ENCODE results near the gene SCFD2.
A peak's percentile ranks its signal among the peaks of the same experiment; 100 is the strongest.
"Not testable (repeated sequence)": the region's sequence is repeated elsewhere in the genome, so short reads cannot be mapped to it uniquely, and the experiment has no call there.

The SCFD2 gene

DNA sequence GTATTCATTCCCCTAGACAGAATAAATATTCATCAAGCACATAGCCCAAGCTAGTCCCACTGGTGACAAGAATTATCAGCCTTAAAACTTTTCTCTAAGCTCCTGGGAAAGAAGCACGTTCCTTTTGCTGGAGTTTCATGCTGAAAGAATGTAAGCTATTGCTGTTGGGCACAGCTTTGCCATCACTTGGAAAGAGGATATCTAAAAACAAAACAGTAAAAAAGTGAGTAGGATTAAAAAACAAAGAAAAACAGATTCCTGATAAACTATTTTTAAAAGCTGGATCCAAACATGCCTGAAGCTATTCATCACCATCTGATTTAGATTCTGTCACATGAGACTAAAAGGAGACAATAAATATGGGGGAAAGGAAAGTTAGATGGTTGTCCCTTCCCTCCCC, 176.8 kb downstream of the SCFD2 start:
- DNase-seq (ENCODE audit: low read depth), result peak; percentile 73

DNA sequence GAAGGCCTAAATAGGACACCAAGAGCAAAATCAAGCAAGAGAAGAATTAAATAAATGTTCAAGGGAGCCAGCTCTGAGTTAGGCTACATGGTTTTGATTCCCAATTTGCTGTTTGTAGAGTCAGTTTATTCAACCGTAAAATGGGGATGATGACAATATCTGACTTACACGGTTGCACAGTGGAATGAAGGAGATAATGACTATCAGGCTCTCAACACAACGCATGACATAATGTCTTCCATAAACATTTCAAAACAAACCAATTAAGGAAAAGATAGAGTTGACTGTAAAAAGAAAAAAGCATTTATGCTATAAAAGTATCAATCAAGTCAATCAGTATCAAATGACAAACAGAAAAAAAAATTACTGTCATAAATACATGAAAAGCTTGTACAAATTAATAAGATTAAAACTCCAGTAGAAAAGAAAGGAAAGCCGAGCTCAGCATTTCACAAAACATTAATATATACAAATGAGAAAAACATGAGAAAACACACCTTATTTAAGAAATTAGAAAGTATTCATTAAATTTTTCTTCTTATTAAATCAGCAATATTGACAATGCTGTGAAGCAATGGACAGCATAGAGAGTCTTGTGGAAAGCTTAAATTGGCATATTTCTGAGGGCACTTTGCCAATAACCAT, 179.0 kb downstream of the SCFD2 start:
- DNase-seq (ENCODE audit: low read depth), result no peak

DNA sequence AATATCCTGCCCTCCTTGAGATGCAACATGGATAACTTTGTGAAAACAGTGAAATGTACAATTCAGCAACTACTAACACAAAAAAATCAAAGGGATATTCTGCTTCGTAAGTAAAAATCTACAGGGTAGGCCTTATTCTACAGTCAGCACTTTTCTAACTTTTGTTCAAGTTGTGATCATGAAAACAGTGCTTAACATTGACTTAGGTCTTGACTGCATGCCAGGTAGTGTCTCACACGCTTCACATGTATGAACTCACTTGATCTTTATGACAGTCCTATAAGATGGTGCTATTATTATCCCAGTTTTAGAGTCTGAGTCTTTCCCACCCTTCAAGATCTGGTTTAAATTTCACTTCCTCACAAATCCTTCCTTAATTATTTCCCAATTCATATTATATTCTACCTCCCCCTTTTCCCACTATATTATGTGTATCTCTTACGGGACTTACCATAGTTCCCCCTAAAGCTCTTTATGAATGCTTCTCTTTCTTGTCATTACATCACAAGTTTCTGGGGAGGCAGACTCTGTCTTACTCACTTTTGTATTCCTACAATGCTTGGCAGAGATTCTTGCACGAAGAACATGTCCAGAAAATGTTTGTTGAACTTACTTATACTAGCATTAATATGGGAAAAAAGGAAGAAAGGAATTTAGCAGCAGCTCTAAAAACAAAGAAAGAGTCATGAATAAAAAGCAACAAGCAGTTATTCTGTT, 179.8 kb downstream of the SCFD2 start:
- no peak for DNase-seq (ENCODE audit: low read depth)

DNA sequence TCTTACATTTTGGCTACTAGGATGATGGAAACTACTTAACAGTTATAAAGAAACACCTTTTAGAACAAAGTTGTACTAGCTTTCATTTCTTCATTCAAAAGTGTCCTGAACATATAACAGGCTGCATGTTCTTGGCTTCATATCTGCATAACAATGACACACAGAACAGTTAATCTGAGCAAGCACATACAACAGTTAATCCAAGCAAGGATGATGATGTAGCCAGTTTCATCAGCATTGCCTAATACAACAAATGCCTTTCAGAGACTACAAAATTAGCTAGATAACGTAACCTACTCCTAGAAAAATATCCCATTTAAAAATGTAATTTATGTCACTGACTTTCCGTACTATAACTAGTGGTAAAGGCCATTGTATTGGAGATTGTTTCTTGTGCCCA, 182.1 kb downstream of the SCFD2 start:
- DNase-seq (ENCODE audit: low read depth), result peak; percentile 88

DNA sequence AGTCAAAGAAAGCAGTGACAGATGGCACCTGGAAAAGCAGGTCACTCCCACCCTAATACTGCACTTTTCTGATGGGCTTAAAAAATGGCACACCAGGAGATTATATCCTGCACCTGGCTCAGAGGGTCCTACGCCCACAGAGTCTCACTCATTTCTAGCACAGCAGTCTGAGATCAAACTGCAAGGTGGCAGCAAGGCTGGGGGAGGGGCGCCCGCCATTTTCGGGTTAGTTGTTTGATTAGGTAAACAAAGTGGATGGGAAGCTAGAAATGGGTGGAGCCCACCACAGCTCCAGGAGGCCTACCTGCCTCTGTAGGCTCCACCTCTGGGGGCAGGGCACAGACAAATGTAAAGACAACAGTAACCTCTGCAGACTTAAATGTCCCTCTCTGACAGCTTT, 188.1 kb downstream of the SCFD2 start:
- DNase-seq (ENCODE audit: low read depth), result not testable (repeated sequence)

DNA sequence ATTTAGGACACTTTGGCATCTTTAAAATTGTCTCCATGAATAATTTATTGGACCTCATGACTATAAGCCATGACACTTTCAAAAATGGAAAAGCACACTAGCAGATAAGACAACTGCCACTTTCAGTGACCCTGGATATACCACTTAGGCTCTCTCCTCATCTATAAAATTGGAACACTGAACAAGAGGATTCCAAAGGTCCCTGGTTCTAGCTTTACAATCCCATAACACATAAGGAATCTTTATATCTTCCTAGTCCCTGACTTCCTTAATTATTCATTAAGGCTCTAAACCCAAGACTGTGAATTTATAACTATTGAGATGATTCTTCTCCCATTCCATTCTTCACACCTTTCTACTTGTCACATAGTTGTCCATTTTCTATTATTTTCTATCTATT, 190.2 kb downstream of the SCFD2 start:
- DNase-seq (ENCODE audit: low read depth), result no peak

DNA sequence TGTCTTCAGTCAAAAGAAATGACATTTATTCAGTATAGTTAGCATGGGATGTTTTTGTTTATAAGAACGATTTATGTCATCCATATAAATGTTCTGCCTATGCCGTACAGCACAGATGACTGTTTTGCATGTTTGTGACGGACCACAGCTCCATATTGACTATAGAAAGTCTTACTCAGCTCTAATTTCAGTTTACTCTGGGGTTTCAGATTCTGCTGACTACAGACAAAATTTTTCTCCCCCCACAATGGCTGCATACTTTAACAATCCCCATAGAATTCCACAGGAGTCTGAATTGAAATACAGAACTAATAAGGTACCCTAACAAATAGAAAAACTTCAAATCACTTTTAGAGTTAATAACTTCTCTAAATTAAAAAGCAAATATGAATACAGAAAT, 191.0 kb downstream of the SCFD2 start:
- DNase-seq (ENCODE audit: low read depth), result no peak

DNA sequence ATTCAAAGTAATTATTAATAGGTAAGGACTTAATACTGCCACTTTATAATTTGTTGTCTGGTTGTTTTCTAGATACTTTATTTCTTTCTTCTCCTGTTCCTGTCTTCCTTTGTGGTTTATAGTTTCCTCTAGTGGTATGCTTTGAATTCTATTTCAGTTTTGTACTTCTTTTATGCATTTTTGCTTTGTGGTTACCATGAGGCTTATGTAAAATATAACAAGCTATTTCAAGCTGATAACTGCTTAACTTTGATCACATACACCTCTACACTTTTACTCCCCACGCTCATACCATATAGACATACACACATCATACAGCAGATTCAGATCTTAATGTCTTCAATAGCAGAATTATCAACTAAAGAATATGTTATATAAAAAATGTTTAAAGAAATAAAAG, 192.3 kb downstream of the SCFD2 start:
- no peak for DNase-seq (ENCODE audit: low read depth)

DNA sequence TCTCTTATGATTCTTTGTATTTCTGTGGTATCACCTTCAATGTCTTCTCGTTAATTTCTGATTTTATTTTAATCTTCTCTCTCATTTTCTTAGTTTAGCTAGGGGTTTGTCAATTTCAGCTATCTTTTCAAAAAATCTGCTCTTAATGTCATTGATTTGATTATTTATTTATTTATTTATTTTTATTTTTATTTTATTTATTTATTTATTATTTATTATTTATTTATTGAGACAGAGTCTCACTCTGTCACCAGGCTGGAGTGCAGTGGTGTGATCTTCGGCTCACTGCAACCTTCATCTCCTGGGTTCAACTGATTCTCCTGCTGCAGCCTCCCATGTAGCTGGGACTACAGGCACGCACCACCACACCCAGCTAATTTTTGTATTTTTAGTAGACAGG, 194.1 kb downstream of the SCFD2 start:
- no peak for DNase-seq (ENCODE audit: low read depth)

DNA sequence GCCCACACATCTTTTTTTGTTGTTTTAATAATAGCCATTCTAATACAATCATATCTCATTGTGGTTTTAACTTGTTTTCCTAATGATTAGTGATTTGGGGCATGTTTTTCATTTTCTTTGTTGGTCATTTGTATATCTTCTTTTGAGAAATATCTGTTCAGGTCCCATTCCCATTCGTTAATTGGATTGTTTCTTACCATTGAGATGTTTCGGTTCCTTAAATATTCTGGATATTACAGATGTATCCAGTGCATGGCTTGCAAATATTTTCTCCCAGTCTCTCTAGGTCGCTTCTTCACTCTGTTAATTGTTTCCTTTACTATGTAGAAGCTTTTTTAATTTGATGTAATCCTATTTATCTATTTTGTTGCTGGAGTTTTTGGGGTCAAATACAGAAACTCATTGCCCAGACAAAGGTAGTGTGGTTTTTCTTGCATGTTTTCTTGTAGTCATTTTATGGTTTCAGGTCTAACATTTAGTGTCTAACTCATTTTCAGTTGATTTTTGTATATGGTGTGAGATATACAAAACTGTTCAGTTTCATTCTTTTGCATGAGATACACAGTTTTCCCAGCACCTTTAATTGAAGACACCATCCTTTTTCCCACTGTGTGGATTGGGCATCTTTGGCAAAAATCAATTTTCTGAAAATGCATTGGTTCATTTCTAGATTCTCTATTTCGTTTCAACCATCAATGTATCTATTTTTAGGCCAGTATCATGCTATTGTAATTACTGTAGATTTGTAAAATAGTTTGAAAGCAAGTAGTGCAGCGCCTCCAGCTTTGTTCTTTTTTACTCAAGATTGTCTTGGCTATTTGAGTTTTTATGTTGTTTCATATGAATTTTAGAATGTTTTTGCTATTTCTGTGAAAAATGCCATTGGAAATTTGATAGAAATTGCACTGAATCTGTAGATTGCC, 195.9 kb downstream of the SCFD2 start:
- no peak for DNase-seq (ENCODE audit: low read depth)

DNA sequence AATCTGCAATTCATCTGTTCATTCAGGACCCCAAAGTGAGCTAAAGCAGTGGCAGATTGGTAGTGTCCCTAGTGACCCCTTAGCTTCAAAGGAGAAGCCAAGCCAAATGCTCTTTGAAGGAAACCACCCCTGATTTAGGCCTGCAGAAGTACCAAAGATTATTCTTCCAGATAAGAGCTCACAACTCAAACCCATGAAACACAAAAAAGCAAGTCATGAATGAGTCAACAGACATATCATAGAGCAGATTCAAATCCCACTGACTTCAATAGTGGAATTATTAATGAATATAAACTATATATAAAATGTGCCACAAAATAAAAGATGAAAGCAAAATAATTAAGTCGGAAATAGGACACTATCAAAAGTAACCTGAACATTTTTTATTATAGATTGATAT, 197.6 kb downstream of the SCFD2 start:
- DNase-seq (ENCODE audit: low read depth), result no peak

DNA sequence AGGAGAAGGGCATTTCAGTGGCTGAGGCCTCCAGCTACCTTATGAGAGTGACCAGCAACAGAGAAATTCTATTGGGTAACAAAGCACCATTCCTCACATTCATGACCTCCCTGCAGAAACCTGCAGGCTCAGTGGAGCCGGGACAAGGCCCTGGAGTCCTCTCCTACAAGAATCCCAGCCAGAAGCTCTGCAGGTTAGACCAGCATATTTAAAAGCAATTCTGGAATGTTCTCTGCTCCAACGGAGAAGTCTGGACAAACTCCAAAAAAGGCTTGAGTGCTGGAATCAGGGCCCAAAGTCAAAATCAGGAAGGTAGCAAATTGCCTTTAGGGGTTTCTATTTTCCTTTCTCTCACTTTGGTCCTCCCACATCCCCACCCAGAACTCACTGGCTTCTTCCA, 202.9 kb downstream of the SCFD2 start:
- DNase-seq (ENCODE audit: low read depth), result no peak

DNA sequence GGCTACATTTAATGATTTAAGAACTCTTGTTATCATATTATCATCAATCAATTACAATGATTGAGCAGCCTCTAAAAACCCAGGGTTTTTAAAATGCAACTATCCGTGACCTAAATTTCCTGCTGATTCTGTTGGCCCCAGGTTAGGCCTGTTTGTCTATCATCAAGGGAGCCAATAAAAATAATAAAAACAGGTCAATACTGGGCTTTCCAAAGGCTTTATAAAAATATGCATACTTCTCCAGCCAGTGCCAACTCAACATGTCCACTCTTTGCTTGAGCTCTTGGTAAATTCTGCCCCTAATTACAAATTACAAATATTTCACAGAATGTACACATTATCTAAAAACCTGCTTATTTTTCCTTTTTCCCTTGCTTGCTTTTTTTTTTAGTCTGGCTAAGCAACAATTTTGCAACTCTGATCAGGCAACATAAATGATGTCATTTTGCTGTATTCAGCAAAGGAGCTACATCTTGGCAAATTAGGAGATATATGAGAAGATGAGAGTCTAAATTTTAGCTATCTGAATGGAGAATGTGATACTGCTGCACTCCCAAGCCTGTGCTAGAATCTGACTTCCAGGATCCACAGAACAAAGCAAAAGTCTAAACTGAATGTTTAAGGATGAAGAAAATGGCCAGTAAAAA, 204.0 kb downstream of the SCFD2 start:
- no peak for DNase-seq (ENCODE audit: low read depth)

DNA sequence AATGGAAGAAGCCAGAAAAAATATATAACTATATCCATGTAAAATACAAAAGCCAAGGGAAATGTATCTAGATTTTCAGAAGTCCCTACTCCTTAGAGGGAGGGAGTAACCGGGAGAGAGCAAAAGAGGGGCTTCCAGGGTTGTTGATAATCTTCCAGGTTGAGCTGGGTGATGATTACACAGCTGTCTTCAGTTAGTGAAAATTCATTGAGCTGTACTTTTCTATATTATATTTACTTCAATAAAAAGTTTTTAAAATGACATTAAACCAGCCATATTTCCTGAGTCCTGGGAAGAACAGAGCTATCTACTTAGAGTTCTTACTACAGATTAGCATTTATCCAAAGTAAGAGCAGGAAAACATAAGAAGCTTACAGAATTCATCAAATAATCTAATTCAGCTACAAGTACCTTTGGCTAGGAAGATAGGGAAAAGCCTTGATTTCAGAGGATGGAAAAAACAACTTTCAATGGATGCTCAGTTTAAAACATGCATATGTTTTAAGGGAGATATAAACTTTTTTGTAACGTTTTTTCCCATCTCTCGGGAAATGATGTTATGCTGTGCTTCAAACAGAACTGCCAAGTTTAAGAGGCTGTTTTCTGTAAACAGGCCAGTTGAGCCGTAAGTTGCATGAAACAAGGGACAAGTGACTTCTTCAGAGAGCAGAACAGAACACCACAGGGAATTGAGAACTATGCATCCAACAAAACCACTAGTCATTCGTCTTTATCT, 204.6 kb downstream of the SCFD2 start:
- DNase-seq (ENCODE audit: low read depth), result no peak

DNA sequence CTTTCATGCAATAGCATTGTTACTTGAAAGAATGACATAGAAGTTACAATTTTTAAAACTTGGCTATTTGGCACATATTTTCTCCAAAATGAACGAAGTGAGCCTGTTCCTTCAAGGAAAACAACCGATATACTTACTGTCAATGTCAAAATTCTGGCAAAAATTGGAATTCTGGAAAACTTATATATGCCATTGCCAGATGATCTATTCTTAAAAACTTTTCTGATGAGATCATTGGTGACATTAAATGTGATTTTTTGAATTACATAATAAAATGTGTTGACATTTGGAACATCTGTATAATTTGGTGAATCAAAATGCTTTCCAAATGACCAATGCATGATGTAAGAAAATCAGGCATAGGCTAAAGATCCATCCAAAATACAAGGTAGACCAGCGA, 209.0 kb downstream of the SCFD2 start:
- DNase-seq (ENCODE audit: low read depth), result no peak

DNA sequence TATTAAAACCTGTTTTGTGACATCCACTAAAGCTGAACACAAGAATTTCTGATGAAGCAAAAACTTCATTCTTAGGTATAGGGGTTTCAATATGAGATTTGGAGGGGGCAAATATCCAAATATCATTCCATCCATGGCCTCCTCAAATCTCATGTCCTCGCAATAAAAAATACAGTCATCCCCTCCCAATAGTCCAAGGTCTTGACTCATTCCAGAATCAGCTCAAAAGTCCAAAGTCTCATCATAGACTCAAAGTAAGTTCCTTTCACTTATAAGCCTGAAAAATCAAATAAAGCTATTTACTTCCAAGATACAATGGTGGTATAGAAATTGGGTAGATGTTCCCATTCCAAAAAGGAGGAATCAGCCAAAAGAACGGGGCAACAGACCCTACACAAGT, 213.4 kb downstream of the SCFD2 start:
- no peak for DNase-seq (ENCODE audit: low read depth)

DNA sequence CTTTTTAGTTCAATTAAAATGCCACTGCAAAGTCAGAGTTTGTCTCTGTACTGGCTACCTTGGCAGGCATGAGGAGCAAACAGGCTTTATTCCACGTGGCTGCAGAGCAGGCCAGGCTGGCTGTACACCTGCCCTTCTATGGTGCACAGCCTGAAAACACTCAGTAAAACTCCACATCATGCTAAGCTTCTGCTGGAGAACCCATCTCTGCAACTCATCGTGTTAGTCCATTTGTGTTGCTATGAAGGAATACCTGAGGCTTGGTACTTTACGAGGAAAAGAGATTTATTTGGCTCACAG, 214.4 kb downstream of the SCFD2 start:
- DNase-seq (ENCODE audit: low read depth), result no peak

DNA sequence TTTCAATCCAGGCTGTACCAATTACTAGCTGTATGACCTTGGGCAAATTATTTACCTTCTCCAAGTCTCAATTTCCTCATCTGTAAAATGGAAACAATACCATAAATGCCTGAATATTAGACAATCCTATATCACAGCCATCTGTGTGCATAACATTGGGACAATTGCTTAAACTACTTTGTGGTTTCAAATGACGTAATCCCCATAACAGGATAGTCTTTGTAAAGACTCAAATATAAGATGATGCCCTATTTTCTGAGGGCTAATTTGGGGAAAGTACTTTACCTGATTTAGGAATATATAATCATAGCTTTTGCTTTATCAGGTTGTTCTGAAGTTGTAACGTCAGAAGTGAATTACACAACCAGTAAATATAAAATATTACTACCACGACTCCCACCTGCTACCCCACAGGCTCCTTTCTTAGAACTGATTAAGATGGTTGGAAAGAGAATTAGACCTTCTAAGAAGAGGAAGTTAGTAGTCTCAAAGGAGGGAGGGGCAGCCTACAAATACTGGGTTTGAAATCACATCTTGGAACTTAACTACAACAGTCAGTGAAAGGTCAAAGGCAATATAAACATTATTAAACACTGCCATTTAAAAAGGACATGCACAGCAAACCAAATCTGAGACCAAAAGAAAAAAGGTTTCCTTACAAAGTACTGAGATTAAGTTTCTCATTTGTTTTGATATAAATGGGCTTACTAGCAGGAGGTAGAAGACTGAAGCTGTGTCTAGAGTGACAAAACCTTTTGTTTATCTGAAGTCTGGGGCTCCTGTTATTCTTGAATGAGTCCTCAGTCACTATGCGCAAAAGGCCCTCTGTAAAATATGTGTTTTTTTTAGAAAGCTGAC, 215.0 kb downstream of the SCFD2 start:
- DNase-seq (ENCODE audit: low read depth), result peak; percentile 14

DNA sequence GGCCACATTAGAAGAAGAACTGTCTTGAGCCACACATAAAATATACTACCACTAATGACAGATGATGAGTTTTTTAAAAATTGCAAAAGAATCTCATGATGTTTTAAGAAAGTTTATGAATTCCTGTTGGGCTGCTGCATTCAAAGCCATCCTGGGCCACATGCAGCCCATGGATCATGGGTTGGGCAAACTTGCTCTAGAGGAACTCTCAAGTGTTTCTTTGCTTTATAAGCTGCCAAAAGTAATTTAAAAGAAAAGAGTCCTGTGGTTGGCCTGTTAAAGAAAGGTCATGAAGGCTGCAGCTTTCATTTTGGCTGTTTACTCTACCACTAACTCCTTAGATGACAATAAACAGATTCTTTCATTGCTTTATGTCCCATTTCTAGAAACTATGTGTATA, 218.2 kb downstream of the SCFD2 start:
- no peak for DNase-seq (ENCODE audit: low read depth)

DNA sequence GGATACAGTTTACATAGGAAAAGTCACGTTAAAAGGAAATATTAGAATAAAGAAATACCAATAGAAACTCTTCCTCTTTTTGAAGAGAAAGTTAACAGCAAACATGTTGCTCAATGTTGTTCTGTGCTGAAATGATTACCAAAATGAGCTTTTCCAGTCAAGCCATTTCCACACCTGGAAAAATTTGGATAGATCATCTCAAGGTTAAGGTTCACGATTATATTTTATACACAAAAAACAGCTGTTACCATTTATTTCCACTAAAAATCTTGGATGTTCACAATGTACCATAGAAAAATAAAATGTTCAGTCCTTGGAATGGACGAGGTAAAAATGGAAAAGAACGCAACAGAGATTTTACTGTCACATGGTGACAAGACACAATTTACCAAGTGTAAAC, 218.7 kb downstream of the SCFD2 start:
- no peak for DNase-seq (ENCODE audit: low read depth)

DNA sequence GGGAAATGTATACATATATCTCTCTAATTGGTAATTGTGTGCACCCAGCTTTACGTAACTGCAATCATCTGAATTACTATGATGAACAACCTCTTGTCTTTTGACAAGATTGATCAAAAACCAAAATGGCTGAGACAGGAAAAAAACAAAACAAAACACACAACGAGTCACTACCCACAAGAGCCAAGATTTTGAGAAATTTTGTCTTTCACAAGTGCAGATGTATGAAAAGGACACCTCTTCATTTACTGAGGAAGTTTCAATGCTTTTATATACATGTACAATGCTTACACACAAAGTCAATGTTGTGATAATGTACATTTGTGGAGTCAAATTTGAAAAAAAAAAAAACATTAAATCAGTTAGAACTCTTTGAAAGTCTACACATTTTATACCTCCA, 224.6 kb downstream of the SCFD2 start:
- peak; percentile 22 for DNase-seq (ENCODE audit: low read depth)
